ENCODE measurements around the gene NNT. TPM values are rescaled to one million over a fixed set of nuclear protein-coding genes. Genes with fewer than 3 reads are reported as not detected.

NNT gene
- polyA plus RNA-seq, 5 donors = 63.3 to 97.7 (median 91.4) TPM

GRCh38 chr5:43622074-43622473 lies 19.1 kb downstream of the NNT start:
- DNase-seq = no peak

GRCh38 chr5:43623048-43623680 lies 20.2 kb downstream of the NNT start:
- DNase-seq = no peak

GRCh38 chr5:43627028-43627427 lies 24.0 kb downstream of the NNT start:
- DNase-seq = no peak

GRCh38 chr5:43631182-43631910 lies 28.4 kb downstream of the NNT start:
- DNase-seq = peak; percentile 49 to 61

- DNase-seq = no peak
Observed at GRCh38 chr5:43634621-43635020, 31.6 kb downstream of the NNT start.

- no peak for DNase-seq
Observed at GRCh38 chr5:43635374-43635773, 32.4 kb downstream of the NNT start.

- DNase-seq = no peak
Observed at GRCh38 chr5:43636076-43636475, 33.1 kb downstream of the NNT start.

GRCh38 chr5:43637416-43637815 lies 34.4 kb downstream of the NNT start:
- no peak for DNase-seq

- DNase-seq = no peak
Observed at GRCh38 chr5:43638107-43638506, 35.1 kb downstream of the NNT start.

- no peak for DNase-seq
Observed at GRCh38 chr5:43638546-43638945, 35.6 kb downstream of the NNT start.

GRCh38 chr5:43639566-43639965 lies 36.6 kb downstream of the NNT start:
- DNase-seq = no peak

GRCh38 chr5:43642428-43642827 lies 39.4 kb downstream of the NNT start:
- DNase-seq = no peak

GRCh38 chr5:43643327-43643726 lies 40.3 kb downstream of the NNT start:
- DNase-seq = no peak

- no peak for DNase-seq
Observed at GRCh38 chr5:43643750-43644149, 40.8 kb downstream of the NNT start.

- DNase-seq = no peak
Observed at GRCh38 chr5:43646992-43647391, 44.0 kb downstream of the NNT start.

GRCh38 chr5:43647789-43648188 lies 44.8 kb downstream of the NNT start:
- no peak for DNase-seq

GRCh38 chr5:43648499-43649124 lies 45.6 kb downstream of the NNT start:
- DNase-seq = no peak

GRCh38 chr5:43649256-43649655 lies 46.3 kb downstream of the NNT start:
- no peak for DNase-seq

- no peak for DNase-seq
Observed at GRCh38 chr5:43652537-43653302, 49.7 kb downstream of the NNT start.

- DNase-seq = no peak
Observed at GRCh38 chr5:43658509-43658908, 55.5 kb downstream of the NNT start.

GRCh38 chr5:43659075-43659474 lies 56.1 kb downstream of the NNT start:
- no peak for DNase-seq

GRCh38 chr5:43661102-43661501 lies 58.1 kb downstream of the NNT start:
- no peak for DNase-seq
